Left lung (tissue), 10 donors: ENCODE measurements around the gene BCL6B. TPM values are rescaled to one million over a fixed set of nuclear protein-coding genes. Genes with fewer than 3 reads are reported as not detected.
A peak's percentile ranks its signal among the peaks of the same experiment; 100 is the strongest.

Source experiments
- ATAC-seq: fragments of 200-7000 bp; cut with Tn5 transposase; one replicate; pipeline ENCODE4 v1.9.1; 2020; ENCODE audit warnings: moderate library complexity
- DNase-seq, 4 donors: peaks; one replicate each; pipeline ENCODE4 v3.0.0-alpha.2; 2013 to 2020
- H3K27ac ChIP-seq, 2 donors: fragments of 200-600 bp; sonication (generic) in 1 of 2; one replicate each; pipeline versions ENCODE4 v1.5.0 to v1.8.0; 2020 to 2021
- H3K27me3 ChIP-seq, 2 donors: fragments of 200-600 bp; sonication (generic) in 1 of 2; one replicate each; pipeline versions ENCODE4 v1.5.0 to v1.8.0; 2020 to 2021
- H3K36me3 ChIP-seq, 2 donors: fragments of 200-600 bp; sonication (generic) in 1 of 2; one replicate each; pipeline versions ENCODE4 v1.5.0 to v1.8.0; 2020 to 2021
- H3K4me1 ChIP-seq, 2 donors: fragments of 200-600 bp; one replicate each; pipeline ENCODE4 v1.8.0; 2021
- H3K4me3 ChIP-seq, 2 donors: fragments of 200-600 bp; sonication (generic) in 1 of 2; one replicate each; pipeline versions ENCODE4 v1.5.0 to v1.8.0; 2020 to 2021; ENCODE audit warnings: mild to moderate bottlenecking in 1 of 2
- H3K9me3 ChIP-seq, 2 donors: fragments of 200-600 bp; sonication (generic) in 1 of 2; one replicate each; pipeline versions ENCODE4 v1.5.0 to v1.8.0; 2020 to 2021
- intact Hi-C, 2 donors: fragments of 100-400 bp; cut with DNase I; formaldehyde crosslinking; loops; one replicate each; pipeline versions ENCODE4 v1.11.2 to v1.14.2; 2022
- polyA plus RNA-seq, 6 donors: library from polyadenylated mRNA; unstranded; fragments of 120-200 nt; gene quantifications; one replicate each; pipeline ENCODE4 v1.2.1, GENCODE V29; 2013; ENCODE audit not compliant: insufficient read length in 6 of 6
- total RNA-seq, 2 donors: library from RNA; stranded (reverse); fragmentation: NEBNext Ultra II Directional; extraction: Animal tissue kit (Norgen Biotek cat#: 25700); gene quantifications; one replicate each; pipeline ENCODE4 v1.2.1, GENCODE V29; 2021
- TF ChIP-seq, protein P1 (sequence below), 2 donors: fragments of 200-600 bp; sonication (generic) in 1 of 2; IDR thresholded peaks; one replicate each; pipeline versions ENCODE4 v1.5.0 to v1.8.0; 2021; ENCODE audit warnings: antibody characterized with exemption in 2 of 2
- donor health status: DM: no; HTN: yes; CAD: no.
- donor health status: DM: no; HTN: no; CAD: no.

BCL6B gene
- total and polyA plus RNA-seq, 8 donors, result 13.3 to 45.9 (median 35.9) TPM

DNA sequence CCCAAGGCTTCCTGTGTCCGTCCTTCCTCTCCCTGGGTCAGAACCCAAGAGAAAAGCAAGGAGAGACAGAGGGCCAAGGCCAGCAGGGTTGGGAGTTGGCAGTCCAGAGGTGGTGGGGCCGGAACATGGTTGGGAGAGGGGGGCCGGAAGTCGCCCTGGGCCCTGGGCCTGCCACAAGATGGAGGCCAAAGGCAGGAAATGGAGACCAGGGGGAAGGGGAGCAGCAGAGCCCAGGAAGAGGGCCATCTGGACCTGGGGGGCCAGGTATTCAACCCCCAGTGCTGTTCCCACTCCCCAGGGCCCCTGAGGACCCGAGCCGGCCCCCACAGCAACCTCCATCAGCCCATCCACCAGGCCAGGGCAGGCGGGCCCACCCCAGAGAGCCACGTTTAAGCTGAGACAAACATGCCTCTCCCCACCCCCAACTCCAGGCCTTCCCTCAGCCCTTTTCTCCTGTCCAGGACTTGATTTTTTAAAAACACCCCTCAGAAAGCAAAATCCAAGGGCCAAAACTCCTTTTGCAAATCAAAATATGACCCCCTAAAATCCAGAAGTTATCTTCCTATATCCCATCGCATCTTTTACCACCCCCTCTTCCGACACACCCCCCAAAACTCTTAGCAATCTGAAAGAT is 4.4 kb upstream of the BCL6B start:
- TF ChIP-seq, protein P1, sequence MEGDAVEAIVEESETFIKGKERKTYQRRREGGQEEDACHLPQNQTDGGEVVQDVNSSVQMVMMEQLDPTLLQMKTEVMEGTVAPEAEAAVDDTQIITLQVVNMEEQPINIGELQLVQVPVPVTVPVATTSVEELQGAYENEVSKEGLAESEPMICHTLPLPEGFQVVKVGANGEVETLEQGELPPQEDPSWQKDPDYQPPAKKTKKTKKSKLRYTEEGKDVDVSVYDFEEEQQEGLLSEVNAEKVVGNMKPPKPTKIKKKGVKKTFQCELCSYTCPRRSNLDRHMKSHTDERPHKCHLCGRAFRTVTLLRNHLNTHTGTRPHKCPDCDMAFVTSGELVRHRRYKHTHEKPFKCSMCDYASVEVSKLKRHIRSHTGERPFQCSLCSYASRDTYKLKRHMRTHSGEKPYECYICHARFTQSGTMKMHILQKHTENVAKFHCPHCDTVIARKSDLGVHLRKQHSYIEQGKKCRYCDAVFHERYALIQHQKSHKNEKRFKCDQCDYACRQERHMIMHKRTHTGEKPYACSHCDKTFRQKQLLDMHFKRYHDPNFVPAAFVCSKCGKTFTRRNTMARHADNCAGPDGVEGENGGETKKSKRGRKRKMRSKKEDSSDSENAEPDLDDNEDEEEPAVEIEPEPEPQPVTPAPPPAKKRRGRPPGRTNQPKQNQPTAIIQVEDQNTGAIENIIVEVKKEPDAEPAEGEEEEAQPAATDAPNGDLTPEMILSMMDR (IDR thresholded peaks at IDR 0.05), result no peak
- peaks cover 0 to 14% of the 10 kb centered on the region in 2 donors for H3K27me3 ChIP-seq
- H3K27ac ChIP-seq, result peak overlapping the region; percentile 89 to 99
- H3K4me1 ChIP-seq, result peaks cover 10 to 87% of the 10 kb centered on the region in 2 donors
- peaks cover 0 to 15% of the 10 kb centered on the region in 2 donors for H3K36me3 ChIP-seq
- intact Hi-C loops, result no loop called here
- ATAC-seq, result no peak
- no peak for DNase-seq
- no peaks in the 10 kb centered on the region for H3K9me3 ChIP-seq
- peak overlapping the region; percentile 16 to 38 for H3K4me3 ChIP-seq

- TF ChIP-seq, protein P1 (IDR thresholded peaks at IDR 0.05), result no peak
- H3K9me3 ChIP-seq, result no peaks in the 10 kb centered on the region
- peaks cover 0 to 15% of the 10 kb centered on the region in 2 donors for H3K27me3 ChIP-seq
- ATAC-seq, result no peak
- peak overlapping the region; percentile 86 to 89 for H3K27ac ChIP-seq
- peak overlapping the region; percentile 16 to 38 for H3K4me3 ChIP-seq
- no peak for DNase-seq
- H3K36me3 ChIP-seq, result peaks cover 0 to 15% of the 10 kb centered on the region in 2 donors
- intact Hi-C loops, result no loop called here
- H3K4me1 ChIP-seq, result peaks cover 6 to 82% of the 10 kb centered on the region in 2 donors
These were observed 3.5 kb upstream of the BCL6B start for GRCh38 chr17:7019367-7019766.

DNA sequence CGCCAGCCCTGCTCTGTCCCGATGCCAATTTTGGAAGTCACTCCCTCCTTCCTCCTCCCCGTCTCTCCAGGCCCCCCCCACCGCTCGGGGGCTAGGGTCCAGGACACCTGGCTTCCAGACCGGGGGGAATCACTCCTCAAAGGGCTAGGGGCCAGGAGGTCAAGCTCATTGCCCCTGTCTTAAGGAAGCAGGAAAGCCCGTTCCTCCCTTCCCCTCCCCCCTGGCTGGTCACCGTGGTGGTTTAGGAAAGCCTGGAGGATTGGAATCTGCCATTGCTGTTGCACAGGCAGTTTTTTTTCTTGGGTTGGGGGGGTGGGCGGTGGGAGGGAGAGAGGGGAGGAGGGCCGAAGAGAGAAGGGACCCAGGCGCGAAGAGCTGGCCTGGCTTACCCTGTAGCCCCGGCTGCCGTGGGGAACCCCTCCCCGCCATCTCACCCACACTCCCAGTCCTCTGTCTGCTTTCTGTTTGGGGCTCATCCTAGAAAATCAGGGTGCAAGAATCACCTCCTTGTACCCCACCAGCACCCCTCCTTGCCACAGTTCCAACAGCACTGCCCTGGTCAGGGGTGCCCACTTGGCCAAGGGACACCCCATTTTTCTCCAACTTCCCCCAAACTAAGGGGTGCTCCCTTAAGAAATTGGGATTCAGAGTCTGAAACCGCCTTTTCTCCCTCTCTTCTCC is 2.9 kb upstream of the BCL6B start:
- Histone ChIP-seq H3K4me1 (peaks cover 6 to 82% of the 10 kb centered on the region in 2 donors), H3K36me3 (peaks cover 0 to 15% of the 10 kb centered on the region in 2 donors), H3K27ac (peak overlapping the region; percentile 86 to 89), H3K9me3 (no peaks in the 10 kb centered on the region), H3K4me3 (peak overlapping the region; percentile 16 to 38), H3K27me3 (peaks cover 0 to 15% of the 10 kb centered on the region in 2 donors)
- TF ChIP-seq, protein P1 (IDR thresholded peaks at IDR 0.05), result no peak
- intact Hi-C loops, result no loop called here
- no peak for ATAC-seq
- peak in 2 of 4 donors; percentile 80 to 88 for DNase-seq

DNA sequence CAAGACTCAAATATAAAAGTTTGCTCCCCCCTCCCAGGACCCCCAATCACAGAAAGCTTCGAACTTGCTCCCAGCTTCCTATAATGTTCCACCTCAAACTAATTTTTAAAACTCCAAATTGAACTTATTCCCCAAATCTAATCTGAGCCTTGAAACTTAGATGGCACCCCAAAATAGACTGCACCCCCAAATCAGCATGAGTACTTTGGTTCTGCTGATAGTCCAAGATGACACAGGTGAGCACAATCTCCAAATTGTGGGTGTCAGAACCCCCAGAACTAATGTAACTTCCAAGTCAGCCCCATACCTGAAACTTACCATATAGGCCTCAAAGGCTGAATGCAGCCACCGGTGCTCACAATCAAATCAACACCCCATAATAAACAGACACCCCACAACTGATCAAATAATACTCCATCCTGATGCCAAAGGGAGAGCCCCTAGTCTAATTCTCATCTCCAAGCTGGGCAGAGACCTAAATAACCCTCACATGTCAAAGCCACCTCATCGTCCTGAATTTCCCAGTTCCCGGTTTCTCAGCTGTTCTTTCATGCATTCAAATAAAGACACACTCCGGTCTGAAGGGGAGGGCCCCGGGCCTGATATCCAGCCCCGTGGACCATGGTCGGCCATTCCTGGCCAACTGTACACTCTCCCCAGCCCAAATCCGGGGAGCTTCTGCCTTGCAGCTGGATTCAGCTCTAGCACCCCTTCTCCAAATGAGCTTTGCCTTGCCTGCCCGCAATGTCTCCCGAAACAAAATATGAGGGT is 1.8 kb upstream of the BCL6B start:
- H3K27me3 ChIP-seq, result peaks cover 0 to 15% of the 10 kb centered on the region in 2 donors
- H3K4me1 ChIP-seq, result peaks cover 6 to 72% of the 10 kb centered on the region in 2 donors
- H3K4me3 ChIP-seq, result peak overlapping the region in 1 of 2 donors; percentile 51
- TF ChIP-seq, protein P1 (IDR thresholded peaks at IDR 0.05), result no peak
- H3K9me3 ChIP-seq, result no peaks in the 10 kb centered on the region
- ATAC-seq, result no peak
- H3K36me3 ChIP-seq, result peaks cover 0 to 15% of the 10 kb centered on the region in 2 donors
- intact Hi-C loops, result no loop called here
- no peak for DNase-seq
- H3K27ac ChIP-seq, result peak overlapping the region; percentile 86 to 89
